Fibroblast of lung (primary cell): Measurements from ENCODE around the gene RNF225.

Experiments used
- EZH2 ChIP-seq: IDR thresholded peaks from 2 replicates; pipeline ENCODE4 v1.5.1; 2012; ENCODE audit warnings: low read length, control low read depth, mild to moderate bottlenecking; ENCODE audit errors: missing control alignments
- TF ChIP-seq, protein P1 (sequence below), 2 donors: IDR thresholded peaks in 1 of 2; conservative IDR thresholded peaks in 1 of 2; 1 replicate in 1 of 2; 2 replicates in 1 of 2; pipeline ENCODE4 v1.5.1; 2011 to 2012; ENCODE audit warnings: low read length in 2 of 2, control low read depth in 1 of 2, inconsistent platforms in 1 of 2, low read depth in 1 of 2, mild to moderate bottlenecking in 1 of 2

DNA sequence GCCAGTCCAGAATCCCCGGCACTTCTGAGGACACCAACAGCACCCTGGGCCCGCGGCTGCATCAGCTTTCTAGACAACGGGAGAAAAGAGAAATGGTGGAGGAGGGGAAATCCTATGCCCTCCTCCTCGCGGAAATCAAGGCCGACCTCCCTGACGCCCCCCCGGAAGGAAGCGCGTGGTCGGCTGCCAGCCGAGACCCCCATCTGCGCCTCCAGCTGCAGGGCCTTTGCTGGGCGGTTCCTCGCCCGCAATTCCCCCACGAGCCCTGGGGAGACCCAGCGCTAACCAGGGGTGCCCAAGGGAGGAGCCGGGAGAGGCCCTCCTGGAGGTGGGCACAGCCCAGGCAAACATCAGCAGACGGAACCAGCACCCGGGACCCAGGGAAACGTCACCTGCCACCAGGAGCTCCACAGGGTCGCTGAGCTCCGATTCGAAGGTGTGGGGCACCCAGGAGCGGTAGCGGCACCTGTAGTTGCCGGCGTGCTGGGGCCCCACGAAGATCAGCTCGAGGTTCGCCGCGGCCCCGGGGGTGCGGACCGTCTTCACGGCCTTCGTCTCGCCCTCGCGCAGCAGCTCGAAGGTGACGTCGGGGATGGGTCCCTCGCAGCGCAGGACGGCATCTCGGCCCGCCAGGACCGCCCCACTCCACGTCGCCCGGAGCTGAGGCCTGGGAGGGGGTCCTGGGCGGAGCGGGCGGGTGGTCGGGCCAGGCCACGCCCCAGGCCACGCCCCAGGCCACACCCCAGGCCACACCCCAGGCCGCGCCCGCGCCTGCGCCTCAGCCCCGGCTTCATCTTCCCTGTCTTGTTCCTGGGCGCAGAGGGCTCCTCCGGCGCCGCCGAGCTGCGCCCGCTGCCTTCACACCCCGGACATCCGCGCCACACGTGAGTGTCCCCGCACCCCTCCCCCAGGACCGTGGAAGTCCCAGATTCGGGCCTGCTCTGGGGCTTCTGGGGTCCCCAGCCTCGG is 48.2 kb upstream of the RNF225 start:
- TF ChIP-seq, protein P1, sequence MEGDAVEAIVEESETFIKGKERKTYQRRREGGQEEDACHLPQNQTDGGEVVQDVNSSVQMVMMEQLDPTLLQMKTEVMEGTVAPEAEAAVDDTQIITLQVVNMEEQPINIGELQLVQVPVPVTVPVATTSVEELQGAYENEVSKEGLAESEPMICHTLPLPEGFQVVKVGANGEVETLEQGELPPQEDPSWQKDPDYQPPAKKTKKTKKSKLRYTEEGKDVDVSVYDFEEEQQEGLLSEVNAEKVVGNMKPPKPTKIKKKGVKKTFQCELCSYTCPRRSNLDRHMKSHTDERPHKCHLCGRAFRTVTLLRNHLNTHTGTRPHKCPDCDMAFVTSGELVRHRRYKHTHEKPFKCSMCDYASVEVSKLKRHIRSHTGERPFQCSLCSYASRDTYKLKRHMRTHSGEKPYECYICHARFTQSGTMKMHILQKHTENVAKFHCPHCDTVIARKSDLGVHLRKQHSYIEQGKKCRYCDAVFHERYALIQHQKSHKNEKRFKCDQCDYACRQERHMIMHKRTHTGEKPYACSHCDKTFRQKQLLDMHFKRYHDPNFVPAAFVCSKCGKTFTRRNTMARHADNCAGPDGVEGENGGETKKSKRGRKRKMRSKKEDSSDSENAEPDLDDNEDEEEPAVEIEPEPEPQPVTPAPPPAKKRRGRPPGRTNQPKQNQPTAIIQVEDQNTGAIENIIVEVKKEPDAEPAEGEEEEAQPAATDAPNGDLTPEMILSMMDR (conservative IDR thresholded peaks at IDR 0.05 in 1 of 2, IDR thresholded peaks at IDR 0.05 in 1 of 2; ENCODE audit: low read depth in 1 of 2, low read length in 2 of 2), result no peak
- TF ChIP-seq EZH2, result no peak
